Smooth muscle cell of bladder (primary cell): ENCODE results near the gene MAP1LC3A. TPM values are rescaled to one million over a fixed set of nuclear protein-coding genes. Genes with fewer than 3 reads are reported as not detected.

Experiments used
- total RNA-seq: library from RNA; depleted of rRNA; stranded (reverse); fragments of >200 nt; gene quantifications from 2 replicates; pipeline ENCODE4 v1.2.3, GENCODE V29; 2014

MAP1LC3A gene
- total RNA-seq, result 17.4 and 21.1 TPM in 2 replicates

GRCh38 chr20:34558320-34559218 is at the start of gene MAP1LC3A:
TSS of gene MAP1LC3A (plus strand) at chr20:34558718. CDS start at chr20:34558869, 151 bp downstream.

GRCh38 chr20:34516247-34517113 is 42.0 kb upstream of the MAP1LC3A start, which contains the start of gene DYNLRB1:
TSS of gene DYNLRB1 (plus strand) at chr20:34516422. CDS start at chr20:34516459, 37 bp downstream.

Other genes with a start within 250 kb of the MAP1LC3A start
- 66.6 and 83.2 TPM in 2 replicates for gene ITCH, start 195.4 kb upstream of the MAP1LC3A start, total RNA-seq
- gene DYNLRB1, start 42.3 kb upstream of the MAP1LC3A start, total RNA-seq, result 45.9 and 53.2 TPM in 2 replicates
- 5.9 and 6.3 TPM in 2 replicates for gene PIGU, start 118.4 kb downstream of the MAP1LC3A start, total RNA-seq
- 1.8 and 2.2 TPM in 2 replicates for gene TP53INP2, start 145.6 kb downstream of the MAP1LC3A start, total RNA-seq